ENCODE data around the gene MRTFA. TPM values are rescaled to one million over a fixed set of nuclear protein-coding genes. Genes with fewer than 3 reads are reported as not detected.
A peak's percentile ranks its signal among the peaks of the same experiment; 100 is the strongest.
"Not testable (repeated sequence)": the region's sequence is repeated elsewhere in the genome, so short reads cannot be mapped to it uniquely, and the experiment has no call there.

The MRTFA gene
- total RNA-seq, 1 donor from 2014 or later, result 53.0 TPM

DNA sequence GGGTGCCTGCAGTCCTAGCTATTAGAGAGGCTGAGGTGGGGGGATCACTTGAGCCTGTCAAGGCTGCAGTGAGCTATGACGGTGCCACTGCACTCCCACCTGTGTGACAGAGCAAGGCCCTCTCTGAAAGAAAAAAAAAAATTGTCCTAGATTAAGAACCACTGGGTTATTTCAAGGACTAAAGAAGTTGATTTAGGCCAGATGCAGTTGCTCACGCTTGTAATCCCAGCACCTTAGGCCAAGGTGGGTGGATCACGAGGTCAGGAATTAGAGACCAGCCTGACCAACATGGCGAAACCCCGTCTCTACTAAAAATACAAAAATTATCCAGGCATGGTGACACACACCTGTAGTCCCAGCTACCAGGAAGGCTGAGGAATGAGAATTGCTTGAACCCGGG lies 129.0 kb downstream of the MRTFA start:
- Histone ChIP-seq H3K4me3 (ENCODE audit: low read depth, low read length) (no peak overlapping the region), H3K36me3 (ENCODE audit: control insufficient read depth, insufficient read depth, low read length) (no peaks in the 10 kb centered on the region), H3K27me3 (ENCODE audit: control insufficient read depth, insufficient read depth, low read length) (no peaks in the 10 kb centered on the region)
- TF ChIP-seq, protein P1, sequence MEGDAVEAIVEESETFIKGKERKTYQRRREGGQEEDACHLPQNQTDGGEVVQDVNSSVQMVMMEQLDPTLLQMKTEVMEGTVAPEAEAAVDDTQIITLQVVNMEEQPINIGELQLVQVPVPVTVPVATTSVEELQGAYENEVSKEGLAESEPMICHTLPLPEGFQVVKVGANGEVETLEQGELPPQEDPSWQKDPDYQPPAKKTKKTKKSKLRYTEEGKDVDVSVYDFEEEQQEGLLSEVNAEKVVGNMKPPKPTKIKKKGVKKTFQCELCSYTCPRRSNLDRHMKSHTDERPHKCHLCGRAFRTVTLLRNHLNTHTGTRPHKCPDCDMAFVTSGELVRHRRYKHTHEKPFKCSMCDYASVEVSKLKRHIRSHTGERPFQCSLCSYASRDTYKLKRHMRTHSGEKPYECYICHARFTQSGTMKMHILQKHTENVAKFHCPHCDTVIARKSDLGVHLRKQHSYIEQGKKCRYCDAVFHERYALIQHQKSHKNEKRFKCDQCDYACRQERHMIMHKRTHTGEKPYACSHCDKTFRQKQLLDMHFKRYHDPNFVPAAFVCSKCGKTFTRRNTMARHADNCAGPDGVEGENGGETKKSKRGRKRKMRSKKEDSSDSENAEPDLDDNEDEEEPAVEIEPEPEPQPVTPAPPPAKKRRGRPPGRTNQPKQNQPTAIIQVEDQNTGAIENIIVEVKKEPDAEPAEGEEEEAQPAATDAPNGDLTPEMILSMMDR (IDR thresholded peaks at IDR 0.05; ENCODE audit: insufficient read depth, low read length, poor library complexity, severe bottlenecking), result no peak
- DNase-seq (ENCODE audit: low read depth), result no peak

DNA sequence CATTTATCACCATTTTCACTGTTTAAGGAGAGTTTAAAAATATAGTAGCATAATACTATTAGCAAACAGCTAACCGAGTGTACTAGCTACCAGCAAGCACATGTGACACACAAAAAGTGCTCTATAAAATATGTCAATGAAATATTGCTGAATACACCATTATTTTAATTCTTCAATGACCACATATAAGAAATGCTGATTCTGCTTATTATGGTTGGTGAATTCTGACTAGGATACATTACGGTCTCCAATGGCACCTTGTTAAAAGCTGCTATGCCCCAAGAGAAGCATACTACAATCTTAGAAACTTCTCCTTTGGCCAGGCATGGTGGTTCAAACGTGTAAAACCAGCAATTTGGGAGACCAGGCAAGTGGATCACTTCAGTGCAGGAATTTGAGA lies 129.8 kb downstream of the MRTFA start:
- no peak for DNase-seq (ENCODE audit: low read depth)
- Histone ChIP-seq H3K4me3 (ENCODE audit: low read depth, low read length) (no peak overlapping the region), H3K36me3 (ENCODE audit: control insufficient read depth, insufficient read depth, low read length) (no peaks in the 10 kb centered on the region), H3K27me3 (ENCODE audit: control insufficient read depth, insufficient read depth, low read length) (no peaks in the 10 kb centered on the region)
- TF ChIP-seq, protein P1 (IDR thresholded peaks at IDR 0.05; ENCODE audit: insufficient read depth, low read length, poor library complexity, severe bottlenecking), result no peak

DNA sequence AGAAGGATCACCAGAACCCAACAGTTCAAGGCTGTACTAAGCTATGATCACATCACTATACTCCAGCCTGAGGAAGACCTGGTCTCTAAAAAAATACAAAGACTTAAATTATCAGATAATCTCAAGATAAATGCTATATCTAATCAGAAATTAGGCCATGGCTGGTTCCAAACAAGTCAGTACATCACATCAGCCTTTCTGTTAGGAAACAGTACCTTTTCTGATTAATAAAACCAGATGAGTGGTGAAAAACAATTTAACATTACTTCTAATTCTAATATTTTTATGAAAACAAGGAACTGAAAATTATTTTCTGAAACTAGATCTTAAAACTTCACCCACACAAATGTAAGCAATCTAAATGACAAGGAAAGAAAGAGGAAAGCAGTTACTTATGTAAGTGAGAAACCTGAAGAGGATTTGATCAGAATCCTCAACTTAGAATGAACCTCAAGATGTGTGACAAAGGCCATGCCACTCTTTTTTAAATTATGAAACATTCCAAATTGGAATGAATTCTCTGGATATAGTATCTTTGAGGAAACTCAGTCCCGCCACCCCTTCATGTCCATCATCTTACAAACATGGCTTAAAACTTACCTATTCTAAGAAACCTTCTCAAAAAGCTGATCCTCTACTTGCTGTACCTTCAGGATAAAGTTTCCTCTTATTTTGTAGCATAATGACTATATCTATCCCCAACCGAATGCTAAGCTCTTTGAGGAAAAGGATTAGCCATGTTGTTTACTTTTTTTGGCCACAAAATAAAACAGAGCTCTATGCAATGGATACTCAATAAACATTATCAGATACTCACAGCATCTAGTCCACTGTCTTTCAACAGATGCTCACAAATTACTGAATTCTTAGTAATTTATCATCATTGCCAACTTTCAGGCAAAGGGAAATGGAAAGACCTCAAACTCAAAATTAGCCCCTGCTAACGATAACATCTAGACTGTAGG lies 132.0 kb downstream of the MRTFA start:
- H3K36me3 ChIP-seq (ENCODE audit: control insufficient read depth, insufficient read depth, low read length), result no peaks in the 10 kb centered on the region
- no peaks in the 10 kb centered on the region for H3K27me3 ChIP-seq (ENCODE audit: control insufficient read depth, insufficient read depth, low read length)
- no peak for DNase-seq (ENCODE audit: low read depth)
- TF ChIP-seq, protein P1 (IDR thresholded peaks at IDR 0.05; ENCODE audit: insufficient read depth, low read length, poor library complexity, severe bottlenecking), result no peak
- H3K4me3 ChIP-seq (ENCODE audit: low read depth, low read length), result no peak overlapping the region

DNA sequence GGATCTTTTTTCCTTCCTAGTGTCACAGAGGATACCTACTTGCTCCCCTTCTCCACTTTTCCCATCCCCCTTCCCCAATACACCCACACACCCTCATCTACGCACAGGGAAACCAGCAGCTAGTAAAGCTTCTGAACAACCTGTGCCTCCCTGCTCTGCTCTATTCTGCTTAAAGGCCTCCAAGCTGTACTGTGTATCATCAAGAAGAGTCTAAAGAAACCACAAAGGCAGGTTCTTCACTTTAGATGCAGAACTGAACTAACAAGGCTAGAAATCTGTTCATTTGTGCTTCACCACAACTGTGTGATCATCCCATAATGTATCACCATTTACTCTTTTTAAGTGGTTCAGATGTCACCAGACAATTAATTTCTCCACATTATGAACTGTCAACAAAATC lies 133.6 kb downstream of the MRTFA start:
- Histone ChIP-seq H3K4me3 (ENCODE audit: low read depth, low read length) (no peak overlapping the region), H3K36me3 (ENCODE audit: control insufficient read depth, insufficient read depth, low read length) (no peaks in the 10 kb centered on the region), H3K27me3 (ENCODE audit: control insufficient read depth, insufficient read depth, low read length) (no peaks in the 10 kb centered on the region)
- TF ChIP-seq, protein P1 (IDR thresholded peaks at IDR 0.05; ENCODE audit: insufficient read depth, low read length, poor library complexity, severe bottlenecking), result no peak
- DNase-seq (ENCODE audit: low read depth), result no peak

DNA sequence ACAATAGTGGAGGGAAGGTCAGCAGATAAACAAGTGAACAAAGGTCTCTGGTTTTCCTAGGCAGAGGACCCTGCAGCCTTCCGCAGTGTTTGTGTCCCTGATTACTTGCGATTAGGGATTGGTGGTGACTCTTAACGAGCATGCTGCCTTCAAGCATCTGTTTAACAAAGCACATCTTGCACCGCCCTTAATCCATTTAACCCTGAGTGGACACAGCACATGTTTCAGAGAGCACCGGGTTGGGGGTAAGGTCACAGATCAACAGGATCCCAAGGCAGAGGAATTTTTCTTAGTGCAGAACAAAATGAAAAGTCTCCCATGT lies 136.1 kb downstream of the MRTFA start:
- not testable (repeated sequence) for H3K4me3 ChIP-seq (ENCODE audit: low read depth, low read length); H3K27me3 ChIP-seq (ENCODE audit: control insufficient read depth, insufficient read depth, low read length); H3K36me3 ChIP-seq (ENCODE audit: control insufficient read depth, insufficient read depth, low read length); DNase-seq (ENCODE audit: low read depth)

DNA sequence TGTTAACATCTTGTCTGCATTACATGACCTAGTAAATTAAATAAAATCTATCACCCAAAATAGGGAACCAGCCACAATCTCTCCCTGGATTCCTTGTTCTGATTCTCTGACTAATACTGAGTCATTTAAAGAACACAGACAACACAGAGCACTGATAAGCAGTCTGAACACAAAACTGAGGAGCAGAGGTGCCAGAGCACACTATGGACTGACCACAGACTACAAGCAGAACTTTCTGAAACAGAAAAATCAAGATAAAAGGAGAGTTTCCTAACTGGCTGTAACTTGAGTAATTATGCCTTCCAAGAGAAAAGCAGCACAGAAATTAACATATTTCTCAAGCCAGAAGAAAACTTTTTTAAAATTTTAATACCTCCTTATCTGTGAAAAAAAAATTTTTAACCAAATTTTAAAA lies 137.3 kb downstream of the MRTFA start:
- TF ChIP-seq, protein P1 (IDR thresholded peaks at IDR 0.05; ENCODE audit: insufficient read depth, low read length, poor library complexity, severe bottlenecking), result no peak
- no peak overlapping the region for H3K4me3 ChIP-seq (ENCODE audit: low read depth, low read length)
- peak; percentile 88 for DNase-seq (ENCODE audit: low read depth)
- H3K36me3 ChIP-seq (ENCODE audit: control insufficient read depth, insufficient read depth, low read length), result no peaks in the 10 kb centered on the region
- no peaks in the 10 kb centered on the region for H3K27me3 ChIP-seq (ENCODE audit: control insufficient read depth, insufficient read depth, low read length)

All from kidney epithelial cell (primary cell).